HFFc6 (cell line): ENCODE data around the gene NCAN. TPM values are rescaled to one million over a fixed set of nuclear protein-coding genes. Genes with fewer than 3 reads are reported as not detected.

Source experiments
- DNase-seq: peaks from one replicate; pipeline ENCODE4 v3.0.0-alpha.2; 2018
- H3K27ac Mint-ChIP-seq: 2 replicates; pipeline ENCODE4 v1.8.0; 2020; ENCODE audit warnings: mild to moderate bottlenecking, mixed read lengths
- H3K27me3 Mint-ChIP-seq: 2 replicates; pipeline ENCODE4 v1.8.0; 2021; ENCODE audit warnings: mild to moderate bottlenecking, moderate library complexity, mixed read lengths; ENCODE audit not compliant: insufficient read depth
- H3K36me3 Mint-ChIP-seq: 2 replicates; pipeline ENCODE4 v1.8.0; 2021; ENCODE audit warnings: low read depth, mixed read lengths
- H3K4me1 Mint-ChIP-seq: 2 replicates; pipeline ENCODE4 v1.8.0; 2020; ENCODE audit warnings: low read depth, mixed read lengths
- H3K4me3 Mint-ChIP-seq: 2 replicates; pipeline ENCODE4 v1.8.0; 2020; ENCODE audit warnings: mild to moderate bottlenecking, moderate library complexity, mixed read lengths
- H3K9me3 Mint-ChIP-seq: 2 replicates; pipeline ENCODE4 v1.8.0; 2020; ENCODE audit warnings: mild to moderate bottlenecking, mixed read lengths
- total RNA-seq, 6 experiments: library from RNA; stranded (reverse); fragmentation: NEBNext Ultra II Directional; extraction: Animal tissue kit (Norgen Biotek cat#: 25700); gene quantifications; 2 replicates in 1 of 6; 3 replicates in 5 of 6; pipeline ENCODE4 v1.2.3, GENCODE V29; 2021
- TF ChIP-seq, protein P1 (sequence below): fragments of 200-600 bp; sonication (generic); IDR thresholded peaks from 2 replicates; pipeline ENCODE4 v1.5.0; 2021; ENCODE audit warnings: antibody characterized with exemption, mild to moderate bottlenecking

The NCAN gene
- total RNA-seq, 6 experiments from 2014 or later, result not detected

- Mint-ChIP-seq H3K4me3 (no peak overlapping the region), H3K36me3 (peaks cover 5% of the 10 kb centered on the region), H3K27me3 (no peaks in the 10 kb centered on the region; the same call in 1 of the 2 replicates), H3K27ac (no peak overlapping the region), H3K4me1 (peaks cover 8% of the 10 kb centered on the region), H3K9me3 (no peaks in the 10 kb centered on the region)
- TF ChIP-seq, protein P1, sequence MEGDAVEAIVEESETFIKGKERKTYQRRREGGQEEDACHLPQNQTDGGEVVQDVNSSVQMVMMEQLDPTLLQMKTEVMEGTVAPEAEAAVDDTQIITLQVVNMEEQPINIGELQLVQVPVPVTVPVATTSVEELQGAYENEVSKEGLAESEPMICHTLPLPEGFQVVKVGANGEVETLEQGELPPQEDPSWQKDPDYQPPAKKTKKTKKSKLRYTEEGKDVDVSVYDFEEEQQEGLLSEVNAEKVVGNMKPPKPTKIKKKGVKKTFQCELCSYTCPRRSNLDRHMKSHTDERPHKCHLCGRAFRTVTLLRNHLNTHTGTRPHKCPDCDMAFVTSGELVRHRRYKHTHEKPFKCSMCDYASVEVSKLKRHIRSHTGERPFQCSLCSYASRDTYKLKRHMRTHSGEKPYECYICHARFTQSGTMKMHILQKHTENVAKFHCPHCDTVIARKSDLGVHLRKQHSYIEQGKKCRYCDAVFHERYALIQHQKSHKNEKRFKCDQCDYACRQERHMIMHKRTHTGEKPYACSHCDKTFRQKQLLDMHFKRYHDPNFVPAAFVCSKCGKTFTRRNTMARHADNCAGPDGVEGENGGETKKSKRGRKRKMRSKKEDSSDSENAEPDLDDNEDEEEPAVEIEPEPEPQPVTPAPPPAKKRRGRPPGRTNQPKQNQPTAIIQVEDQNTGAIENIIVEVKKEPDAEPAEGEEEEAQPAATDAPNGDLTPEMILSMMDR, result no peak
- no peak for DNase-seq
Measured at GRCh38 chr19:19278315-19278714, 66.6 kb downstream of the NCAN start.

DNA sequence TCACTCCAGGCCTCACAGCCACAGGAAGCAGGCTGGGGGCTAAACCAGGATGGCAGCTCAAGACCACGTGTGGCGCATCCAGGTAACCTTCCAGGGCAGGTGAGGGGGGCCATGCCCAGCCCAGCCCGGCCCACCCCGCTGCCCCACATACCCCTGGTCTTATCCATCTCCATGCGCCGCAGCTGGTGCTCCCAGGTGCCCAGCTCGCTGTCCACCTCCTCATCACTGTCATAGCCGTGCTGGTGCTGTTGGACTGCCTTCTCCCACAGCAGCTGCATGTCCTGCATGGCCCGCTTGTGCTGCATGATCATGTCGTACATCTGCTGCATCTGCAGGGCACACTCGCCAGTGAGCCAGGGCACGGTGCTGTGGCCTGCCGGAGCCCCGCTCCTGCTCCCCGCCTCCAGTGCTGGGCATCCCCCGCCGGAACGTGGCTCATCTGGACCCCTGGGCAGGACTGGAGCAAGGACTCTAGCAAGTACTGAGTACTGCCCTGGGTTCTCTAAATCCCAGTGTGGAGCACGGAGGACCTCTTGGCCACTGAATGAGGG lies 67.4 kb downstream of the NCAN start:
- Mint-ChIP-seq H3K9me3 (no peaks in the 10 kb centered on the region), H3K27me3 (no peaks in the 10 kb centered on the region), H3K4me3 (no peak overlapping the region), H3K4me1 (peaks cover 8% of the 10 kb centered on the region), H3K27ac (no peak overlapping the region), H3K36me3 (peaks cover 8% of the 10 kb centered on the region)
- DNase-seq, result no peak
- TF ChIP-seq, protein P1, result no peak

DNA sequence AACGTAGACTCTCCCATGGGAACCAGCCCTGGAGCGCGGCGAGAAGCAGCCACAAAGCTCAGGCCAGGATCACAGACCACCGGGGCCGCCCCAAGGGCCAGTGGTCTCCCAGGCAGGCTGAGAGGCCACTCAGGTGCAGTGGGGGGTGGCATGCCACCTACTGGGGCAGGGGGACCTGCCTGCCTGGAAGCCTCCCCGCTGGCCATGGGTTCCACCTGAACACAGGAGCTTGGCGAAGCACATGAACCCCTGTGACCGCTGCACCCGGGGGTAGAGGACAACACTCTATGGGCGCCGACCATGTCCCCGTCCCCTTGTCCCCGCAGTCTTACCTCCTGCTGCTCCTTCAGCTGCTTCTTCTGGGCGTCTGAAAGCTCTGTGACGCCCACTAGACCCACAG lies 68.1 kb downstream of the NCAN start:
- DNase-seq, result no peak
- Mint-ChIP-seq H3K9me3 (no peaks in the 10 kb centered on the region), H3K4me1 (peaks cover 8% of the 10 kb centered on the region), H3K27me3 (no peaks in the 10 kb centered on the region), H3K27ac (no peak overlapping the region), H3K4me3 (no peak overlapping the region), H3K36me3 (peaks cover 14% of the 10 kb centered on the region)
- TF ChIP-seq, protein P1, result no peak

DNA sequence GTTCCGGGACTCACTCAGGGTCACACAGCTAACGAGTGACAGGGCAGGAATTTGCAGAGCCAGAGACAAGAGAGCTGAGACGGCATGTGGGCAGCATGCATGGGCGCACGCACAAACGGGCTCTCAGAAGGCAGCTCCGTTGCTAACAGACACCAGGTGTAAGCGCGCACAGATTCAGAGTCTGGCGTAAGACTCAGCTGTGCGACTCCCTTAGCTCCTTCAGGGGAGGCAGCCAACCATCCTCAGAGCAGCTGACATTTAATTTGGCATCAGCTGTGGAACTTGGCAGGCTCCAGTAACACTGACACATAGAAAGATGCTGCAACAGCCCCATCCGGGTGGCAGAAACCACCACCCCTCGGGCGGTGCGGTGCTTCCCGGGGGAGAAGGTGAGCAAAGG lies 68.8 kb downstream of the NCAN start:
- H3K27ac Mint-ChIP-seq, result no peak overlapping the region
- TF ChIP-seq, protein P1, result no peak
- no peaks in the 10 kb centered on the region for H3K9me3 Mint-ChIP-seq
- no peak overlapping the region for H3K4me3 Mint-ChIP-seq
- no peak for DNase-seq
- peaks cover 8% of the 10 kb centered on the region for H3K4me1 Mint-ChIP-seq
- H3K27me3 Mint-ChIP-seq, result peaks cover 1% of the 10 kb centered on the region
- peaks cover 14% of the 10 kb centered on the region for H3K36me3 Mint-ChIP-seq

GRCh38 chr19:19285686-19286085 lies 73.9 kb downstream of the NCAN start:
- TF ChIP-seq, protein P1, result no peak
- no peaks in the 10 kb centered on the region for H3K9me3 Mint-ChIP-seq
- no peaks in the 10 kb centered on the region for H3K4me1 Mint-ChIP-seq

DNA sequence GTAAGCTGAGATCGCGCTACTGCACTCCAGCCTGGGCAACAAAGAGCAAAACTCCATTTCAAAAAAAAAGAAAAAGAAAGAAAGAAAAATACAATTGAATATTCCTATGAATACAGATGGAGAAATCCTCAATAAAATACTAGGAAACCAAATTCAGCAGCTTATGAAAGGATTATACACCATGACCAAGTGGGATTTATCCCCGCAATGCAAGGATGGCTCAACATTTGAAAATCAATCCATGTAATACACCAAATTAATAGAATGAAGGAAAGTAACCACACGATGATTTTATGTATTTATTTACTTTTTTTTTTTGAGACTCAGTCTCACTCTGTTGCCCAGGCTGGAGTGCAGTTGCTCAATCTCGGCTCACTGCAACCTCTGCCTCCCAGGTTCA lies 80.8 kb downstream of the NCAN start:
- H3K4me1 Mint-ChIP-seq, result no peaks in the 10 kb centered on the region

More at GRCh38 chr19:19285686-19286085, 73.9 kb downstream of the NCAN start:
- H3K36me3 Mint-ChIP-seq, result peaks cover 22% of the 10 kb centered on the region
- no peak for DNase-seq
- H3K27me3 Mint-ChIP-seq, result peaks cover 1% of the 10 kb centered on the region
- no peak overlapping the region for H3K4me3 Mint-ChIP-seq
- H3K27ac Mint-ChIP-seq, result no peak overlapping the region

More for the DNA sequence above, 80.8 kb downstream of the NCAN start:
- Mint-ChIP-seq H3K36me3 (peaks cover 45% of the 10 kb centered on the region), H3K27me3 (no peaks in the 10 kb centered on the region), H3K4me3 (no peak overlapping the region), H3K9me3 (no peaks in the 10 kb centered on the region), H3K27ac (no peak overlapping the region)
- DNase-seq, result no peak
- TF ChIP-seq, protein P1, result no peak
